NCI-H2227 (cell line): ENCODE measurements around the gene CREBRF.
A peak's percentile ranks its signal among the peaks of the same experiment; 100 is the strongest.
"Not testable (repeated sequence)": the region's sequence is repeated elsewhere in the genome, so short reads cannot be mapped to it uniquely, and the experiment has no call there.

Source experiments
- DNase-seq: peaks from one replicate; lab custom pipeline; 2025; ENCODE audit not compliant: unreplicated experiment; lab: John Stamatoyannopoulos, UW

Gene CREBRF

DNA sequence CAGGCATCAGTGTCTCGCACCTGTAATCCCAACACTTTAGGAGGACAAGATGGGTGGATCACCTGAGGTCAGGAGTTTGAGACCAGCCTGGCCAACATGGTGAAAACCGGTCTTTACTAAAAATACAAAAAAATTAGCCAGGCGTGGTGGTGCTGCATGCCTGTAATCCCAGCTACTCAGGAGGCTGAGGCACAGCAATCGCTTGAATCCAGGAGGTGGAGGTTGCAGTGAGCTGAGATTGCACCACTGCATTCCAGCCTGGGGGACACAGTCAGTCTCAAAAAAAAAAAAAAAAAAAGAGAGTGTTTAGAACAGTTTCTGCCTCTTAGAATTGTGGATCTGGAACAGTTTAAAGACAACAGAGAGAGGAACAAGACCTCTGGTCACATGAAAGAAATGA, 20.3 kb downstream of the CREBRF start:
- not testable (repeated sequence) for DNase-seq

DNA sequence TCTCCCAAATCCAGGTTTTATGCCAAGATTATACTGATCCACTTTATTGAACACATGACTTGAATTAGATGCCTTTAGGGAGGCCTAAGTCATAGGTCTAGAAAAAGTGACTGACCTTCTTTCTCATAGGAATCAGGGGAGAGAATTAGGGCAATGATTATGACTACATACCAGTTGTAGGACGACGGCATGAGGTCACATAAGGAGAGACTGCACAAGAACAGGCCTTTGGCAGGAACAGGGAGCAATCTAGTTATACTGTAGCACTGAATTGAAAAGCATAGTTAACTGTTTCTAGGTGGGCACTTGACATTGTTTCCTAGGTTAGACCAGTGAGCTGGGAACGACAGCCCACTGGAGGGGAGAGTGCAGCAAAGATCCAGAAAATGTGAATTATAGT, 22.7 kb downstream of the CREBRF start:
- no peak for DNase-seq

DNA sequence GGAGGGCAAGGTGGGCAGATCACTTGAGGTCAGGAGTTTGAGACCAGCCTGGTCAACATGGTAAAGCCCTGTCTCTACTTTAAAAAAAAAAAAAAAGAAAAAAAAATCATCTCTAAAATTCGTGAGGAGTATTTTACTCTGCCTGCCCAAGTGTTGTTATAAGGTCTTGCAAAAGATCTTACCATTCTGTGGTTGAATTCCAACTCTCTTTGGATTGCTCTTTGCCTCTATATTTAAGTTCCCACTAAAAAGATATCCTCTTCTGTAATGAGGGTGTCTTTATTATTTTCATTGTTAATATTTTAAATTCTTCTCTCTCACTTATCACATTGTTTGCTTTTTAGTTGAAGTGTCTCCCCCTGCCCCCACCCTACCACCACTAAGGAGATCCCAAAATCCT, 33.4 kb downstream of the CREBRF start:
- no peak for DNase-seq

DNA sequence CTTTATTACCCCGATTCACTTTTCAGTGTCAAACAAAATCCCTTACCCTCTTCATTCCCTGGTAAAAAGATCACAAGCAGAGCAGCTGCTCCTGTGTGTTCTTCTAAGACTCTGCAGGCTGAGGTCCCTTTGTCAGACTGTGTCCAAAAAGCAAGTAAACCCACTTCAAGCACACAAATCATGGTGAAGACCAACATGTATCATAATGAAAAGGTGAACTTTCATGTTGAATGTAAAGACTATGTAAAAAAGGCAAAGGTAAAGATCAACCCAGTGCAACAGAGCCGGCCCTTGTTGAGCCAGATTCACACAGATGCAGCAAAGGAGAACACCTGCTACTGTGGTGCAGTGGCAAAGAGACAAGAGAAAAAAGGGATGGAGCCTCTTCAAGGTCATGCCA, 34.5 kb downstream of the CREBRF start:
- no peak for DNase-seq

DNA sequence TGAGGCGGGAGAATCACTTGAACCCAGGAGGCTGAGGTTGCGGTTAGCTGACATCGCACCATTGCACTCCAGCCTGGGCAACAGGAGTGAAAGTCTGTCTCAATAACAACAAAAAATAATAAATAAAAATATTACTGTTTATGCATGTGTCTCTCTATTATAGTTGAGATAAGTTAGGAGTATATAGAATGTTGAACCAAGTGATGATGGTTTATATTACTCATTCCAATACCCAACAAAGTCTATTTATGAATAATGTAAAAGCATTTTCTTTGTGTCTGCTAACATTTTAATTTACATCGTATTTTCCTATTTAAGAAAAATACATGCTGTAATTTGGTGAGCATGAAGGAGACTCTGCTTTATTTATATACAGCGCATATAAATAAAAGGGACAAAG, 35.8 kb downstream of the CREBRF start:
- no peak for DNase-seq

DNA sequence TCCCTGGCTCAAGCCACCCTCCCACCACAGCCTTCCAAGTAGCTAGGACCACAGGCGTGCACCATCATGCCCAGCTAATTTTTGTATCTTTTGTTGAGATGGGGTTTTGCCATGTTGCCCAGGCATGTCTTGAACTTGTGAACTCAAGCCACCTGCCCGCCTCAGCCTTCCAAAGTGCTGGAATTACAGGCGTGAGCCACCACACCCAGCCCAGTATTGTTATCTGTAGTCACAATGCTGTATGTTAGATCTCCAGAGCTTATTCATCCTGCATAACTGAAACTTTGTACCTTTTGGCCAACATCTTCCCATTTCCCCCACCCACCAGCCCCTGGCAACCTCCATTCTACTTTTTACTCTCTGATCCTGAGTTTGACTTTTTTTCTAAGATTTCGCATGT, 37.5 kb downstream of the CREBRF start:
- no peak for DNase-seq

DNA sequence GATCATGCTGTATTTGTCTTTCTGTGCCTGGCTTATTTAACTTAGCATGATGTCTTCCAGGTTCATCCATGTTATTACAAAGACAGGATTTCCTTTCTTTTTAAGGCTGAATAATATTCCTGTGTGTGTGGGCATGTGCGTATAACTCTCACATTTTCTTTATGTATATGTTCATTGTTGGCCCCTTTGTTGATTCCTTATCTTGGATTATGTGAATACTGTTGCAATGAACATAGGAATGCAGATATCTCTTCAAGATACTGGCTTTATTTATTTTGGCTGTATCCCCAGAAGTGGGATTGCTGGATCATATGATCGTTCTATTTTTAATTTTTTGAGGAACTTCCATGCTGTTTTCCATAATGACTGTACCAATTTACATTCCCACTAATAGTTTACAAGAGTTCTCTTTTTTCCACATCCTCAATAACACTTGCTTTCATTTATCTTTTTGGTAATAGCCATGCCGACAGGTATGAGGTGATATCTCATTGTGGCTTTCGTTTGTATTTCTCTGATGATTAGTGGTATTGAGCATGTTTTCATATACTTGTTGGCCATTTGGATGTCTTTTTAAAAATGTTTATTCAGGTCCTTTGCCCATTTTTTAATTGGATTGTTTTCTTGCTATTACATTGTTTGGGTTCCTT, 38.0 kb downstream of the CREBRF start:
- DNase-seq, result no peak

DNA sequence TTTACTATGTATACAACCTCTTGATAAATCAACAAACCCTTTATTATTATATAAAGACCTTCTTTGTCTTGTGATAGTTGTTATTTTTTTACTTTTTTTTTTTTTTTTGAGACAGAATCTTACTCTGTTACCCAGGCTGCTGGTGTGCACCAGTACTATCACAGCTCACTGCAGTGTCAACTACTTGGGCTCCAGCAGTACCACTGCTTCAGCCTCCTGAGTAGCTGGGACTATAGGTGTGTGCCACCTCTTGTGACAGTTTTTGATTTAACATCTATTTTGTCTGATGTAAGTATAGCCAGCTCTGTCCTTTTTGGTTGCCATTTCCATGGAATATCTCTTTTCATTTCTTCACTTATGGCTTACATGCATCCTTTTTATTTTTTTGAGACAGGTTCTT, 42.6 kb downstream of the CREBRF start:
- no peak for DNase-seq

DNA sequence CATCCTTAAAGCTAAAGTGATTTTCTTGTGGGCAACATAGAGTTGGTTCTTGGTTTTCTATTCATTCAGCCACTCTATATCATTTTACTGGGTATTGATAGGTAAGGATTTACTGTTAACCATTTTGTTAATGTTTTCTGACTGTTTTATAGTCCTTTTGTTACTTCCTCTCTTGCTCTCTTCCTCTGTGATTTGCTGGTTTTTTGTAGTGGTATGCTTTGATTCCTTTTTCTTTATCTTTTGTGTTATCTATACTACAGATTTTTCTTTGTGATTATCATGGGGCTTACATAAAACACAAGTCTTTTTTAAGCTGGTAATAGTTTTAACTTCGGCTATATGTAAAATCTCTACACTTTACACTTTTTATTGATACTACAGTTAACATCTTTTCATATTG, 43.3 kb downstream of the CREBRF start:
- DNase-seq, result no peak

DNA sequence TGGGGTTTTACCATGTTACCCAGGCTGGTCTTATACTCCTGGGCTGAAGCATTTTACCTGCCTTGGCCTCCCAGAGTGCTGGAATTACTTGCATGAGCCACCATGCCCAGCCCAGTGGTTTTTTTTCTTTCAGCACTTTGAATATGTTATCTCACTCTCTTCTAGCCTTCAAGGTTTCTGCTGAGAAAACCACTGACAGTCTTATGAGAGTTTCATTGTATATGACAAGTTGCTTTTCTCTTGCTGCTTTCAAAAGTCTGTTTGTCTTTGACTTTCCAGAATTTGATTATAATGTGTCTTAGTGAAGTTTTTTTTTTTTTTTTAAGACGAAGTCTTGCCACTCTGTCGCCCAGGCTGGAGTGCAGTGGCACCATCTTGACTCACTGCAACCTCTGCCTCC, 45.1 kb downstream of the CREBRF start:
- DNase-seq, result no peak

DNA sequence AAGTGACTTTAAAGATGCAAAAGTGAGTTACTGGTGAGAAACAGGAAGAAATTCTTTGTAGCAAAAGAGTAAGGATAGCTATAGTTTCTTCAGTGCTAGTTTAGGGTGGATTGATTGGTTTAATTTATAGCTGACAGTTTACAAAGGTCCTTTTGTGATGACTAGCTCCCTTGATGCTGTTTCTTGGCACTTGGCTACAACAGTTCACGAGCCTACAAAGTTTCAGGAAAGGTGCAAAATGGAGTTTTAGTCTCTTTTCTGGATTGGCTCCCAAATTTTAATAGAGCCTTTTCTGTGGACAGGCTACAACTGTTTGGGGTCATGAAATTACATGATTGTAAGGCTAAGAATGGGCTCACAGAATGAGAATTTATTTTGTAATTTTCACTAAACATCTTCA, 47.3 kb downstream of the CREBRF start:
- no peak for DNase-seq

DNA sequence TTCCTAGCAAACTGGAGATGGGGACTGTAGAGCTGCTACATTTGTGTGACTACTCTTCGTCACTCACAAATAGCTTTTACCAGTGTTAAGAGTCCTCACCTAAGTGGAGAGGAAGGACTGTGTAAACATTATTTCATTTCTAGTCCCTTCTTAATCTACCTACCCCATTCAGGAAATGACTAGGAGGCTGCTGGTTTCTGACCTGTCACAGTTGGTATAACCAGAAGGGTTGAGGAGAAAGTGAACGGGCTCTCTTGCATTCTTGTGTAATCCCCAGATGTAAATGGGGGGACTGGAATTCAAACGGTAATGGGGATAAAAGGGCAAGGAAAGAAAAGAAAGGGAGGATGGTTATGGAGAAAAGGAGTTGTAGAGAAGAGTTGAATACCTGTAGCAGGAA, 52.8 kb downstream of the CREBRF start:
- DNase-seq, result no peak

DNA sequence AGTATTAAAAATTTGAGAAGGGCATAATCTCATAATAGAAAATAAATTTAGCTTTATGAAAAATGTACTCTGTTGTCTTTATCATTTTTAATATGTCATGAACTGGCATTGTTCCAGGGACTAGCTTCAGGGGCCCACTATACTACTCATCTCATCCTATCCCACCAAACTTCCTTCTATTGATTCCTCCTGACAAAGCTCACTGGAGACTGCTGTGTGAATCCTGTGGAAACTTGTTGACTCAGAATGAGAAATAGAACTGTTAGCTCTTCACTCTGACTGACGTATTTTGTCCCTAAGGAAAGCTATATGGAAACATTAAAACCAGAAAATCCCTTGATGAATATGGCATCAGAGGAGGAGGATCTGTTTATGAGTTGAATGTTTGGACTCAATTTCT, 58.4 kb downstream of the CREBRF start:
- DNase-seq, result no peak

DNA sequence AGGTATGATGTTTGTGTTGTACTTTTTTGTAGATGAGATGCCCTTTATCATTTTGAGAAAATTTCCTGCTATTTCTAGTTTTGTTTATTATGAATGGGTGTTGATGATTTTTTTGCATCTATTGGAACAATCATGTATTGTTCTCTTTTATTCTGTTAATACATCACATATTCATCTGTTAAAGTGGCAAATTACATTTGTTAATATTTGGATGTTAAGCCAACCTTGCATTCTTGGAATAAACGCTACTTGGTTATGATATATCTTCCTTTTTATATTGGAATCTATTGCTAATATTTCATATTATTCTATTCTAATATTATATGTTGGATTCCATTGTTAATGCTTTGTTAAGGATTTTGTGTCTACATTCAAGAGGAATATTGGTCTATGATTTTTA, 63.6 kb downstream of the CREBRF start:
- no peak for DNase-seq

DNA sequence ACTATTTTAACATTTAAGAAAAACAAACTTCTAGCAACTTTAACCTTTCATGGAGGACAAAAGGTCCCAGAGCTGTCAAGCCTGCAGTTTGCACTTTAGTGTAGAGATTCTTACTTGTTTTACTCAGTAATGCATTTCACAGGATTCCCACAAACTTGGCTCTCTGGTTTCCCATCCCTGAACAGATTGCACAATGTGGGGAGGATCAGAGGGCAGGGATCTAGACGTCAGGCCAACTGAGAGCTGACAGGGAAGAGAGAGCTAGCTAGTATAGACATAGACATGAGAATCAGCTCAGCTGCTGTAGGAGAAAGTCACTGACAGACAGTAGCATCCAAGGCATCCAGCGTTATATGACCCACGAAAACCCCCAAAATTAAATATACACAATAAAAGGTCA, 67.3 kb downstream of the CREBRF start:
- DNase-seq, result no peak

DNA sequence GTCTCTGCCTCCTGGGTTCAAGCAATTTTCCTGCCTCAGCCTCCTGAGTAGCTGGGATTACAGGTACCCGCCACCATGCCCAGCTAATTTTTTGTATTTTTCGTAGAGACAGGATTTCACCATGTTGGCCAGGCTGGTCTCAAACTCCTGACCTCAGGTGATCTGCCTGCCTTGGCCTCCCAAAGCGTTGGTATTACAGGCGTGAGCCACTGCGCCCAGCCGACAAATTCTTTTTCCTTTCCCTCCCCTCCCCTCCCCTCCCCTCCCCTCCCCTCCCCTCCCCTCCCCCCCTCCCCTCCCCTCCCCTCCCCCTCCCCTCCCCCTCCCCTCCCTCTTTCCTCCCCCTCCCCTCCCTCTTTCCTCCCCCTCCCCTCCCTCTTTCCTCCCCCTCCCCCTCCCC, 76.0 kb downstream of the CREBRF start:
- DNase-seq, result not testable (repeated sequence)

DNA sequence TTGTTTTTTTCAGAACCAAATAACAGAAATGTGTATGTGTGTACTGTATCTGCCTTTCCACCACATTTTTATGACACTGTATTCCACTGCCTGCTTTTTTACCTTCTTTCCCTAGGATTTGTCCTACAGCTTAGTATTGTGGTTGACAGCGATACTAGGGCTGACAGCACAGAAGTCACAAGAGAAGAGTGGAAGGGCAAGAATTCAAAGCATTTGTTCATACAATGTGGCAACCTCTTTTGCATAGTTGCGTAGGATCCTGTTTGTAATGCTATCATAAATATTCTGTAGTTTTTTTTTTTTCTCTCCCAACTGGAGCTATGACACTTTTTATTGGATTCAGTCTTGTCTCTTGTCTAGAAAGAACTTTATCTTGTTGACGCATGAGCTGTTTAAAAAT, 82.6 kb downstream of the CREBRF start:
- DNase-seq, result no peak

DNA sequence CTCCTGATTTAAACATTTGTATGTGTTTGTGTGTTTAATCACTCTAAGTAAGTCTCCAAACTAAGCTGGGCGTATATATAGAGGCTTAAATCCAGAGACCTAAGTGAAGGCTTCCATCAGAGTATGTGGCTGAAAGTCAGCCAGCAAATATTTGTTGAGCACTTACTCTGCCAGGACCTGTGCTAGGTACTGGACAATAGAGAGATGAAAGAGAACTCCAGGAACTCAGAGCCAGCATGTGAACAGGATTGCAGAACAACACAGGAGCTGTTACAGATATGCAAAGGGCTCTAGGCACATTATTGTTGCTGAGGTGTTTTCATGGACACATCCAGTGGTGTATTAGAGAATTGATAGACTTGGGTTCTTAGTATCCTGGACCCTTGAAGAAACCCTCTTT, 83.5 kb downstream of the CREBRF start:
- DNase-seq, result no peak

DNA sequence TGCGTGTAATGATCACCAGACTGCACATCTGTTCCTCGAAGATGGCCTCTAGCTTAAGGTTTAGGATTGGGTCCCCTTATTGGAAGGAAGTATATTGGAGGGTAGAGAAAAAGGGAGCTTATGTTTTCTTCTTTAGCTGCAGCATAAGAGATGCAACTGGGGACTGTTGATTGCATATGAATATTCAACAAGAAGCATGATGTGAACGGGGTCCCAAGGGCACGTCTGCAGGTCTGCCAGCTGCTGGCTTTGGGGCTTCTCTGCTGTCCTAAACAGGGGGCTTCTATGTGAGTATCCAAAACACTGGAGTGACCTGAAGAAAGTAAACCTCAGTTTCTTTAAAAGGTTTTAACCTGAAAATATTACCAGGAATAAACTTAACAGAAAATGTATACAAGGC, 84.6 kb downstream of the CREBRF start:
- no peak for DNase-seq

DNA sequence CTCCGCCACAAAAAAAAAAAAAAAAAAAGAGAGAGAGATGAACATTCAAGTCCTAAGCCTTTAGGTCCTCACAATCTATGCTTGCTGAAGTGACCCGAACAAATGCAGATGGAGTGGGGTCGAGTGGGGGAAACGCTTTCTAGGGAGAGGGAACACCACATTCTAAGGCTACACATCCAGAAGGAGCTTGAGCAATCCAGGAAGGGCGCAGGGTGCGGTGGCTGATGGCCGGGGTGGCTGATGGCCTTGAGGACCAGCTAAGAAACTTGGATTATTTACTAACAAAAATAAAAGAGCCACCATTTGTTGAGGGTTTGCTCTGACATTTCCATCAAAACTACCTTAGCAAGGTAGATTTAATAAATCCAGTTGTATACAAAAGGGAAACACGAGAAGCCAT, 87.4 kb downstream of the CREBRF start:
- DNase-seq, result no peak

DNA sequence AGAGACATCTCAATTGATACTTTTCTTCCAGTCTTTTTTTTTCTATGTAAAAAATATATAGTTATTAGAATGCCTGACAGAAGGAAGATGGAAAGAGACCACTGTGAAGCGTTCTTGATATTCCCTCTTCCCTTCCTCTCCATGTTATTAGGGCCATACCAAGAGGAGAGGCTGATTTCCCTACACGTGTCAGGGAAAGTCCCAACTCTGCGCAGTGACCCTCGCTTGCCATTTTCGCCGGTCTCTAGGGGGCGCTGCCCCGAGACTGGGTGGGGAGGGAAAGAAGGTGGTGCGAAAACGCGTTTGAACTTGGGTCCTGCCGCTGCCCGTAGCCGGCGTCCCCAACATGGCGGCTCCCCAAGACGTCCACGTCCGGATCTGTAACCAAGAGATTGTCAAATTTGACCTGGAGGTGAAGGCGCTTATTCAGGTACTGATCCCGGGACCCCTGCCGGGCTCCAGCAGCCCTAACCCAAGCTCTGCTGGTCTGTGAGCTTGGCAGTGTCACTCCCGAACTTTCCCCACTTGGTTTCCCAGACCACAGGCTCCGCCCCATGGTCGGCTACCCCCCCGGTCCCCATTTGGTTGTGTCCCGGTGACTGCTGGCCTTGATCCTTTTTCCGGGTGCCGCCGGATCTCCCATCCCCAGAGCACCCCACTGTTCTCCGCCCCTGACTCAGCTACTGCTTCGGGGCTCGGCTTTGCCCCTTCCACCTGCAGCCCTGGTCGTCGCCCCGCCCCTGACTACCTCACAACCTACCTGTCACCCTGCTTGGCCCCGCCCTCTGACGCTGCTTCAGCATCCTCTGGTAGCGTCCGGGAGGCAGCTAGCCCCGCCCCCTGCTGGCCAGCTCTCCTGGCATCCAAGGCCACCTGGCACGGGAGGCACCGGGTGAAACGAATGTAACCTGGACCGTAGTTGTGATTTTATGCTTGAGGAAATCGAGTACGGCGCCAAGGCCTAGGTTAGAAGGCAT, 88.3 kb downstream of the CREBRF start, which contains the start of gene BNIP1:
TSS of gene BNIP1 (plus strand) at position 332 of the 977 bp plus-strand sequence. CDS start at position 347, 15 bp downstream.
- peak; percentile 94 for DNase-seq

DNA sequence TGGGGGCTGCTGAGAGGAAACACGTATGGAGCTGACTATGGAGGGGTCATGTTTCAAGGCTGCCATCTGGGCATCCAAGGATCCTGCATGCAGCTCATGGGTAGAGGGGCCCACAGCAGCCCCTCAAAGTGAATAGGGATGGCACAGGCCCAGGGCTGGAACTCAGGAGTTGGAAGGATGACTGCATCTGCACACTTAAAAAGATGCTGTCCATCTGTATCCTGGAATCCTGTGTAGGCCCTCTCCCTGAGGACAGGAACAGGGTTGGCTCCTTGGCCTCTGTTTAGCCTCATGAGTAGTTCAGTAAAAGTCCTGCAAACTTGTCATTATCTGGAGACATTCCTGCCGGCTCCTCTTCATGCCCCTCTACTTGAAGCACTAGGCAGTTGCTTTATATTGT, 92.2 kb downstream of the CREBRF start:
- DNase-seq, result no peak
